GF-D8 (cell line): ENCODE measurements around the gene MYO18B.

Experiments used
- DNase-seq: peaks from one replicate; lab custom pipeline; 2025; lab: John Stamatoyannopoulos, UW

MYO18B gene

DNA sequence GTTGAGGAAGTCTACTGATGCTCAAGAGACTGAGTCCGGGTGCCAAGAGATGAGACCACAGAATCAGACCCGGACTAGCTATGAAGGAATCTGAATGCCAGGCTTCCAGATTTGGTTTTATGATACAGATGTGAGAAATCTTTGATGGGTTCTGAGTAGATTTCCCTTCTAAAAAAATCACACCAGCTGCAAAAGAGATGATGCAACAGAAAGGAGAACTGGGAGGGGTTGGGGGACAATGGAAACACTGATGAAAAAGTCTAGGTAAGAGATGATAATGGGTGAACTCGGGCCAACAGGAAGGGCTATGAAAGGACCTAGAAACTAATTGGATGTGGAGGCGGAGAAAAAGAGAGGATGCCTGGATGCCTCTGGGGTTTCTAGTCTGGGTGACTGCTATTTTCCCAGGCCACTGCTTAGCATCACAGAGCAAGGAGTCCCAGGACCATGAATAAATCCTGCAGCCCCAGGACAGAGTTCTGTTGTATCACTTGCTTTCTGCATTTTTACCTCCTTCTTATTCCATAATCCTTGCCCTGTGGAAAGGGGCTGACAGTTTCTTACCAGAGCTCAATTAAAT lies 311.8 kb downstream of the MYO18B start:
- DNase-seq = no peak

DNA sequence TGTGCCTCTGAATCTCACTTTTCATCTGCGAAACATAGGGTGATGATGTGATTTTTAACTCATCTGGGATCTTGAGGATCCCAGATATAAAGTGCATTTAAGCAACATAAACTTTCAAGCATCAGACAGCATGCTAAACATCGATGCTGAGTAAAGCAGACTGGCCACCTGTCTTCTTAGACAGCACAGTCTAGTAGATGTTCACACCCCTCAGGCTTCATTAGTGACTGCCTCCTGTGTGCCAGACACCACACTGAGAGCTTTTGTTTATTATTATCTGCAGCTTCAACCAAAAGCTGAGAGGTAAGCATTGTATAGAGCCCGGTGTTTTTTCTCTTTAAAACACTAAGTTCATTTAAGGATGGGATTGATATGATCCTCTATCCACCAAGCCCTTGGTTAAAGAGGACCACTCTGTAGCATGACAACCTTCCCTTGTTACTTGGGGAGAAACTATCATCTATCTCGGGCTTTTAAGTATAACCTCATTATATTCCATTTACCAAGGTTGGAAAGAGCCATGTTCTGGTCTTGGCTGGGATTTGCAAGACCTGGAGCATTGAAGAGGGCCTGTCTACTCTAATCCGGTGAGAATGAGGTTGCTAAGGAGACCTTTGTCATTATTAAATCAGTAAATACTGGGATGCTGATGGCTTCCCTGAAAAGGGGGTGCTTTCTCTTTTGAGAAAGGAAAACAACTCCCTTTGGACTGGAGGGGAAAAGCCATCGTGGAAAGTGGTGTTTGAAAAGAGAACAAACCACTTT lies 313.0 kb downstream of the MYO18B start:
- no peak for DNase-seq

DNA sequence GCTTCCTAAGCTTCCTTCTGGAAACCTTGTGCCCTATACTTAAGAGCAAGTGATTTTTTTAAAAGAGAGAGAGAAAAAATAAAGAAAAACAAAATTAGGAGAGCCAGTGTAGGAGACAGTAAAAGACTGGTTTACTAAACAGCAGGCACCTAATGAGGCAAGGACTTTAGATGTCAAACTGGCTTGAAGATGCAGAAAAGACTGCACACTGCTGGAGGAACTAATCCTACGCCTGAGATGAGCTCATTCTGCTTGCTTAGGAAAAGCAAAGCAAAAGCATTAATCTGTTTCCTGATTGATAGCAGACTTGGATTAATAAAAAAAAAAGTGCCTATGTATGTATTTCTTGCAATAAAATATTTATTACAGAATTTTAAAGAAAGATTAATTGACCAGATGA lies 313.7 kb downstream of the MYO18B start:
- DNase-seq = no peak

DNA sequence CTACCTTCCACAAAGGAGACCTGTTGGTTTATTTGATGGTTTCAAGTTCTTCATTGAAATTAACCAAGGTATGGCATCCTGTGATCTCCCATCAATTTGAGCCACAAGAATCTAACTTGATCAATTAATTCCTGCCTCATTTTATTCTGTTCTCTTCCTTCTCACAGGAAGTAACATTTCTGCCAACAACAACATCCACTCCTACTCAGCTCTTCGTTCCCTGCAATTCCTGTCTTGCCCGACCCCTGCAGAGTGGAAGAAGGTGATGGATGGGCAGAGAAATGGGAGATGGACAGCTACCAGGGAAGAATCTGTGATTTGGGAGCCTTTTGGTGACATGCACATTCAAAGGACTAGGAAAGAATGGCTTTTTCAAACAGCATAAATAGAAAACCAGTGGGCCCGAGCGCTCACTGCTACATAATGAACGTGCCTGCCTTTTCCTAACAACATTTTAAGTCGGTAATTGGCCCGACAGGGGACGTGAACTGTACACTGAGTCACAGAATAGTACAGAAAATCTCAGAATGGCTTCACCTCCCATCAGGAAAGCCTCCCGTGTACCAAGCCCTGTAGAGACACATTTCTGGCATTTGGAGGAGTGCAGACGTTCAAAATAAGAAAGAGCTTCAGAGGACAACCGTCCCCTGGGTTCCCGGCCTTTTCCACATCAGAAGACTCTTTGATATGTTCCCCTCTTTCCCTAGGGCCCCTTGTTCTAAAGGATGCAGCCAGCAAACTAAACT lies 314.6 kb downstream of the MYO18B start:
- no peak for DNase-seq

DNA sequence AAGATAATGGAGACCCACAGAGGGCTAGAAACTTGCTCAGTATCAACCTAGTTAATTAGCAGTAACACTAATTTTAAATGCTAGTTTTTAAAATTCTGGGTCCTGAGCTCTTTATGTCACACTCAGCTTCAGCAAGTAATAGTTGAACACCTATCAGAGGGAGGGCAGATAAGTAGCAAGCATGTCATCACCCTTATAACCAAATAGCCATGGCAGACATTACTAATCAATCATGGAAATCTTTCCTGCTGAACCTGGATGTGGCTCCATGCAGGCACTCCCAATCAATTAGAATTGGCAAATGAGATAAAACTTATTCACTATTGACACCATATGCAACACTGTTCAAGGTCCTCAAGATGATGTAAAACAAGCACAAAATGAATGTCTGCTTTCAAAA lies 315.7 kb downstream of the MYO18B start:
- no peak for DNase-seq

DNA sequence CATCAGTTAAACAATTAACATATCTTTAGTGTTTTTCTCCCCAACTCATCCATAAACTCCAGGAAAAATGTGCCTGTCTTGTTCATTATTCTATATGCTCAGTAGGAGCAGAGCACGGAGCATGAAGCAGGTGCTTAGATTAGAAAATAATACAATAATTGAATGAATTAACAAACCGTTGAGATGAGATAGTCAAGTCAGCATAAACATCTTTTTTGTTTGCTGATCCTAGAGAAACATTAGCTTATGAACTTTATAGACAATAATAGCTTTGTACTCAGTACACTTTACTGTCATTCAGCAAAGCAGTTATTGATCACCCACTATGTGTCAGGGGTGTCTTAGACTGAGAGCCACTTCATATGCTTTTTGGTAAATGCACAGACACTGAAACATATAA lies 322.1 kb downstream of the MYO18B start:
- DNase-seq = no peak

DNA sequence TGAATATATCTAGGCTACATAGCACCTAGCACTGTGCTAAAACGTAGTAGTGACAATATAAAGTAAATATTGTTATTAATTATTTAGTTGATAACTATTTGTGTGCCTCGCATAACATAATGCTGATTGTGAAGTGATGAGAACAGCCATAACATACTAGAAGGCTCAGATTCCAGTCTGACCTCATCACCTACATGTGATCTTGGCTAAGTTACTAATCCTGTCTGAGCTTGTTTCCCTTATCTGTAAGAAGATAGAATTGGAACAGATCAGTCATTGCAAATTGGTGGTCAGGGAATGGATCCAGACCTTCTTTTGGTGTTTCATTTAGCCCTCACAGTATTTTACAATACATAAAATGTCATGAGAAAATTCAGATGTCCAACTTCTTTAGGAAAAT lies 323.9 kb downstream of the MYO18B start:
- no peak for DNase-seq

DNA sequence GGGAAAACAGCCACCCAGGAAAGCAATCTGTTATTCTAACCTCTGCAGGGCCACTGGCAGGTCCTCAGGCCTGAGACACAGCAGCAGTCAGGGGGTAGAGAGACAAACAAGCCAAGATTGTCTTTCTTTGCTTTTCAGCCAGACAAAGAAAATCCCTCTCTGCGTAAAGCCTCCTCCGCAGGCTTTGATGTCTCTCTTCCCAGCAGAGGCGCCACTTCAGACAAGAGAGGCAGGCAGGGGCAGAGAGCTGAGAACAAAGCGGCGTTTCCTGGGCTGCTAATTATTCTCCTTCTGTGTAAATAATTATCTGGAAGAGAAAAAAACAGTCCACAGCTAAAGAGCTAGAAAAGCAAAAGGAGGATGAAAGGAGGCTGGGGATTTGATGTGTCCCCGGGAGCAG lies 324.5 kb downstream of the MYO18B start:
- no peak for DNase-seq

DNA sequence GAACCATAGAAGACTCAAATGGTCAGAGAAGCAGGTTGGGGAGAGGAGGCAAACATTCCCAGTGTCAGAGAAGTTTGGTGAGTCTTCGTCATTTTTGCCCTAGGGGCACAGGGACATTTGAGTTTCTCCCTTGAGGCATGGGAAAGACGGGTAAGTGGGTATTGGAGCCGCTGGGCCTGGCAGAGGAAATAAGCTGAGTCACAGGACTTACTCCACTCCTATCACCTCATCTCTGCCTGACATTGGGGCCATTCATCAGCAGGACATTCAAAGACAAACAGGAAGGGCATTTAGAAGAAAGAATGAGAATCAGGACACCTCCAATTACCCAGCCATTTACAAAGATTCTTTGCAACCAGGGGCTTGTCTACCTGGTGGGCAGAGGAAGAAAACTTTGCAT lies 326.6 kb downstream of the MYO18B start:
- DNase-seq = no peak

DNA sequence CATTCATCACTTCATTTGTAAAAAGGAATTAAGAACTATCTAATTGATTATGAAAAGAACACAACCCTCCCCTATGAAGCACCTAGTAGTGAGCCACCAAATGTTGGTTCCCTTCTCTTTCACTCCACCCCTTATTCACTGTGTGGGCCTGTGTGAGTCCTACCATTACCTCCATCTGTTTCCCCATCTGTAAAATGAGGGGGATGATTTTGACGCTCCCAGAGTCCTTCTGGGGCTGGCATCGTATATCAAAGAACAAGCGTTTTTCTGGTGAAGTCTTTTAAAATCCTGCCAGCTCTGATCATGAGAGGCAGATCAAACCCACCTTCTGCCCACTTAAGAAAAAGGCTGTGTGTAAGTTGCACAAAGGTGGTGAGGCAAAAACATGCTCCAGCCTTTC lies 330.6 kb downstream of the MYO18B start:
- DNase-seq = no peak

DNA sequence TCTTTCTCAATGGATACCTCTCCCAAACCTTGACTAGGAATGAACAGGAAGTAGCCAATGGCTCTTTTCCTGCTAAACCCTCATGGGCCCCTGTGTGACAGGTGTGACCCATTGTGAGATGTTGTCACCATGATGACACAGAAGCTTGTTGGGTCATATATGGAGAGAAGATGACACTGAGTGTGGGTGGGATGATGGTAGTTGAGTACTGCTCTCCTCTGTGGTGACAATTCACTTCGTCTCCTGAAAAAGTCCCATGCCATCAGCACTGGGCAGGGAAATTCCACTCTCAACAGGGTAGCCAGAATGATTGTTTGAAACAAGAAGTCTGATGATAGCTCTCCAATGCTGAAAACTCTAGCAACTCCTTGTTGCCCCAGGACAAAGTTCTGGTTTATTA lies 333.3 kb downstream of the MYO18B start:
- no peak for DNase-seq

DNA sequence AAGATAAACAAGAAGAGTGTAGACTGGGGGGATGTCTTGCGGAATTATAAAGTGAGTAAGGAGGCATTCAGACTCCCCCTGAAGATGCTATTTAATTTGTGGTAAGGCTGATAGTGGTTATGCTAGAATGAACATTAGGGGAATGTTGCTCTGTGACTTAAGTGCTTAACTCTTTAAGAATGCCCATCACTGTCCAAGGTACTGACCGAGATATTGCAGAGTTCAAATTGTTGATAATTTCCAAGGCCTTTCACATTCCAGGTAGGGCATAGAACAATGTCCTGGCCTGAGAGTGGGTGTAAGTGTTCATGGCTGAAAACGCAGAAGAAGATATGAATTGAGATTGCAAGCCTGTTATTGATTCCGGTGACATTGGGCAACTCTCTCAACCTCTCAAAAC lies 337.0 kb downstream of the MYO18B start:
- DNase-seq = no peak
